WTC11 (cell line): Measurements from ENCODE around the gene RPL10A. TPM values are rescaled to one million over a fixed set of nuclear protein-coding genes. Genes with fewer than 3 reads are reported as not detected.
A peak's percentile ranks its signal among the peaks of the same experiment; 100 is the strongest.

Experiments
- ATAC-seq: fragments of 200-7000 bp; cut with Tn5 transposase; 2 replicates; pipeline ENCODE4 v1.10.0; 2021; ENCODE audit warnings: mild to moderate bottlenecking, moderate library complexity
- CTCF ChIA-PET: fragments of 300-600 bp; sonication (Branson Sonifier 250); formaldehyde crosslinking; loops from one replicate; lab custom pipeline; 2021; ENCODE audit warnings: antibody characterized with exemption; lab: Charles Lee
- POLR2A ChIA-PET: fragments of 350-600 bp; sonication (Branson Sonifier 250); formaldehyde crosslinking; loops from one replicate; lab custom pipeline; 2021; ENCODE audit warnings: antibody characterized with exemption; lab: Charles Lee
- DNase-seq: peaks from one replicate; pipeline ENCODE4 v3.0.0; 2021; ENCODE audit warnings: low spot score
- H3K27ac Mint-ChIP-seq: 2 replicates; pipeline ENCODE4 v1.8.0; 2021; ENCODE audit warnings: mixed read lengths
- H3K27me3 Mint-ChIP-seq: 2 replicates; pipeline ENCODE4 v1.8.0; 2021; ENCODE audit warnings: low read depth, mild to moderate bottlenecking, moderate library complexity, mixed read lengths
- H3K36me3 Mint-ChIP-seq: 2 replicates; pipeline ENCODE4 v1.8.0; 2021; ENCODE audit warnings: mixed read lengths
- H3K4me1 Mint-ChIP-seq: 2 replicates; pipeline ENCODE4 v1.8.0; 2022; ENCODE audit warnings: mixed read lengths
- H3K4me3 Mint-ChIP-seq: 2 replicates; pipeline ENCODE4 v1.8.0; 2021; ENCODE audit warnings: mild to moderate bottlenecking, moderate library complexity, mixed read lengths
- H3K9me3 Mint-ChIP-seq: 2 replicates; pipeline ENCODE4 v1.8.0; 2021; ENCODE audit warnings: mixed read lengths
- E2F4 ChIP-seq: sonication (generic); formaldehyde crosslinking; IDR thresholded peaks from 2 replicates; pipeline ENCODE4 v1.8.1; 2022; ENCODE audit warnings: low read depth, mild to moderate bottlenecking, moderate library complexity, missing genetic modification reagents, borderline replicate concordance
- FOXK1 ChIP-seq: sonication (generic); formaldehyde crosslinking; IDR thresholded peaks from 2 replicates; pipeline ENCODE4 v1.8.0; 2022; ENCODE audit warnings: mild to moderate bottlenecking, moderate library complexity, missing genetic modification reagents
- KAT7 ChIP-seq: sonication (generic); formaldehyde crosslinking; IDR thresholded peaks from 2 replicates; pipeline ENCODE4 v1.8.1; 2023; ENCODE audit warnings: missing genetic modification reagents, mild to moderate bottlenecking, borderline replicate concordance
- MYBL2 ChIP-seq: sonication (generic); formaldehyde crosslinking; IDR thresholded peaks from 2 replicates; pipeline ENCODE4 v1.8.1; 2023; ENCODE audit warnings: mild to moderate bottlenecking, moderate library complexity, missing genetic modification reagents
- NR2C2 ChIP-seq: sonication (generic); formaldehyde crosslinking; IDR thresholded peaks from 2 replicates; pipeline ENCODE4 v1.8.0; 2022; ENCODE audit warnings: mild to moderate bottlenecking, missing genetic modification reagents
- SMAD4 ChIP-seq: sonication (generic); formaldehyde crosslinking; IDR thresholded peaks from 2 replicates; pipeline ENCODE4 v1.8.0; 2022; ENCODE audit warnings: mild to moderate bottlenecking, missing genetic modification reagents
- TCF7 ChIP-seq: sonication (generic); formaldehyde crosslinking; IDR thresholded peaks from 2 replicates; pipeline ENCODE4 v1.8.0; 2022; ENCODE audit warnings: mild to moderate bottlenecking, low read depth, missing genetic modification reagents, moderate library complexity
- USF1 ChIP-seq: sonication (generic); formaldehyde crosslinking; IDR thresholded peaks from 2 replicates; pipeline ENCODE4 v1.8.0; 2022; ENCODE audit warnings: mild to moderate bottlenecking, missing genetic modification reagents
- ZBTB43 ChIP-seq: sonication (generic); formaldehyde crosslinking; IDR thresholded peaks from 2 replicates; pipeline ENCODE4 v1.8.1; 2023; ENCODE audit warnings: mild to moderate bottlenecking, missing genetic modification reagents
- ZNF121 ChIP-seq: sonication (generic); formaldehyde crosslinking; IDR thresholded peaks from 2 replicates; pipeline ENCODE4 v1.8.0; 2023; ENCODE audit warnings: missing genetic modification reagents
- ZNF138 ChIP-seq: sonication (generic); formaldehyde crosslinking; conservative IDR thresholded peaks from 2 replicates; pipeline ENCODE4 v1.8.1; 2022; ENCODE audit warnings: mild to moderate bottlenecking, moderate library complexity, missing genetic modification reagents
- total RNA-seq: library from RNA; stranded (reverse); gene quantifications from 3 replicates; pipeline ENCODE4 v1.2.3, GENCODE V29; 2021
- TF ChIP-seq, protein P1 (sequence below): sonication (generic); formaldehyde crosslinking; IDR thresholded peaks from 2 replicates; pipeline ENCODE4 v1.8.1; 2022; ENCODE audit warnings: mild to moderate bottlenecking, moderate library complexity, missing genetic modification reagents
- TF ChIP-seq, protein P2 (sequence below): sonication (generic); formaldehyde crosslinking; IDR thresholded peaks from 2 replicates; pipeline ENCODE4 v1.8.1; 2023; ENCODE audit warnings: mild to moderate bottlenecking, moderate library complexity, missing genetic modification reagents
- TF ChIP-seq, protein P3 (sequence below): fragments of 250-450 bp; sonication (Bioruptor Pico); conservative IDR thresholded peaks from 2 replicates; pipeline ENCODE4 v1.9.0; 2021; ENCODE audit warnings: mild to moderate bottlenecking

RPL10A gene
- total RNA-seq, 1 experiment from 2014 or later: 1,829 TPM

- TF ChIP-seq E2F4 (CRISPR knock-in tag): no peak
Observed at GRCh38 chr6:35465646-35466045, 2.6 kb upstream of the RPL10A start (continued).

DNA sequence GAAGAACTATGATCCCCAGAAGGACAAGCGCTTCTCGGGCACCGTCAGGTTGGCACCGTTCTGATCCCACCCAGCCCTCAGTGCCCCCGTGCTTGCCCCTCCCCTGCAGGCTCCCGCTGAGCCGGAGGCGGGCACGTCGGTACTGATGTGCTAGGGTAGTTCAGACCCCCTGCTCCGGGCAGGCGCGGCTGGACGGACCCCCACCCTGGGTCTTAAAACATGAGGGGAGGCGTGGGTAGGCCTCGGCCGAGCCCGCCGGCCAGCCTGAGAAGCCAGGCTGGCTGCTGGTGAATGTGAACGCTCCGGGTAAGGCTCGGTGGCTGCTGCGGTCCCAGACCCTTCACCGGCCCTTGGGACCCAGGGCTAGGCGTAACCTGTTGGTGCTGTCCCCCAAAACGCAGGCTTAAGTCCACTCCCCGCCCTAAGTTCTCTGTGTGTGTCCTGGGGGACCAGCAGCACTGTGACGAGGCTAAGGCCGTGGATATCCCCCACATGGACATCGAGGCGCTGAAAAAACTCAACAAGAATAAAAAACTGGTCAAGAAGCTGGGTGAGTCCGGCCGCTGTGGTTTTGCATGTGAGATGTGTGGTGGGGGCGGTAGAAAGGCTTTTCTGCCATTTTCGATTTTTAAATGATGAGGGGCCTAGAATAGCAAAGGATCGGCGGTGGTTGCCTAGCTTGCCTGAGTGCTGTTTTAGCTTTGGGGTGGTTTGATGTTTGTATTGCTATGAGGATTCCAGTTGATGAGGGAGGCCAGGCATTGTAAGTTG is 964 bp downstream of the RPL10A start:
- DNase-seq: no peak
- H3K27me3 Mint-ChIP-seq: peaks cover 13% of the 10 kb centered on the region
- no peaks in the 10 kb centered on the region for H3K9me3 Mint-ChIP-seq
- peaks cover 47% of the 10 kb centered on the region for H3K4me1 Mint-ChIP-seq
- ChIA-PET CTCF (interaction anchor here (1.5 to 2.6 kb wide), 7 partner anchors 9 to 166 kb away, joined by 5 to 12 read pairs (median 8); partner anchors contain the start of genes FANCE and TEAD3), POLR2A (interaction anchor here (0.6 to 7.9 kb wide), 9 partner anchors 11 to 196 kb away, joined by 3 to 54 read pairs (median 3); partner anchors contain the start of gene TEAD3)
- ATAC-seq: no peak
- H3K27ac Mint-ChIP-seq: peak overlapping the region; percentile 97
- H3K4me3 Mint-ChIP-seq: peak overlapping the region; percentile 95
- peaks cover 56% of the 10 kb centered on the region for H3K36me3 Mint-ChIP-seq
- TF ChIP-seq KAT7 (CRISPR knock-in tag) (0 out of 2 replicates have a peak, but pooled peaks have one; percentile 21), TCF7 (CRISPR knock-in tag) (0 out of 2 replicates have a peak, but pooled peaks have one; percentile 67), ZNF121 (no peak), USF1 (0 out of 2 replicates have a peak, but pooled peaks have one; percentile 17), MYBL2 (CRISPR knock-in tag) (peak; percentile 50; the same call in 1 of the 2 replicates), ZBTB43 (CRISPR knock-in tag) (peak; percentile 69; the same call in 1 of the 2 replicates), SMAD4 (CRISPR knock-in tag) (0 out of 2 replicates have a peak, but pooled peaks have one; percentile 1), ZNF138 (CRISPR knock-in tag) (no peak), NR2C2 (CRISPR knock-in tag) (0 out of 2 replicates have a peak, but pooled peaks have one; percentile 10), FOXK1 (0 out of 2 replicates have a peak, but pooled peaks have one; percentile 33)
- TF ChIP-seq, protein P1, sequence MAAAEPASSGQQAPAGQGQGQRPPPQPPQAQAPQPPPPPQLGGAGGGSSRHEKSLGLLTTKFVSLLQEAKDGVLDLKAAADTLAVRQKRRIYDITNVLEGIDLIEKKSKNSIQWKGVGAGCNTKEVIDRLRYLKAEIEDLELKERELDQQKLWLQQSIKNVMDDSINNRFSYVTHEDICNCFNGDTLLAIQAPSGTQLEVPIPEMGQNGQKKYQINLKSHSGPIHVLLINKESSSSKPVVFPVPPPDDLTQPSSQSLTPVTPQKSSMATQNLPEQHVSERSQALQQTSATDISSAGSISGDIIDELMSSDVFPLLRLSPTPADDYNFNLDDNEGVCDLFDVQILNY (CRISPR knock-in tag): peak; percentile 15; the same call in 1 of the 2 replicates
- TF ChIP-seq, protein P2, sequence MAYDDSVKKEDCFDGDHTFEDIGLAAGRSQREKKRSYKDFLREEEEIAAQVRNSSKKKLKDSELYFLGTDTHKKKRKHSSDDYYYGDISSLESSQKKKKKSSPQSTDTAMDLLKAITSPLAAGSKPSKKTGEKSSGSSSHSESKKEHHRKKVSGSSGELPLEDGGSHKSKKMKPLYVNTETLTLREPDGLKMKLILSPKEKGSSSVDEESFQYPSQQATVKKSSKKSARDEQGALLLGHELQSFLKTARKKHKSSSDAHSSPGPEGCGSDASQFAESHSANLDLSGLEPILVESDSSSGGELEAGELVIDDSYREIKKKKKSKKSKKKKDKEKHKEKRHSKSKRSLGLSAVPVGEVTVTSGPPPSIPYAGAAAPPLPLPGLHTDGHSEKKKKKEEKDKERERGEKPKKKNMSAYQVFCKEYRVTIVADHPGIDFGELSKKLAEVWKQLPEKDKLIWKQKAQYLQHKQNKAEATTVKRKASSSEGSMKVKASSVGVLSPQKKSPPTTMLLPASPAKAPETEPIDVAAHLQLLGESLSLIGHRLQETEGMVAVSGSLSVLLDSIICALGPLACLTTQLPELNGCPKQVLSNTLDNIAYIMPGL (CRISPR knock-in tag): no peak; the same call in 1 of the 2 replicates
- TF ChIP-seq, protein P3, sequence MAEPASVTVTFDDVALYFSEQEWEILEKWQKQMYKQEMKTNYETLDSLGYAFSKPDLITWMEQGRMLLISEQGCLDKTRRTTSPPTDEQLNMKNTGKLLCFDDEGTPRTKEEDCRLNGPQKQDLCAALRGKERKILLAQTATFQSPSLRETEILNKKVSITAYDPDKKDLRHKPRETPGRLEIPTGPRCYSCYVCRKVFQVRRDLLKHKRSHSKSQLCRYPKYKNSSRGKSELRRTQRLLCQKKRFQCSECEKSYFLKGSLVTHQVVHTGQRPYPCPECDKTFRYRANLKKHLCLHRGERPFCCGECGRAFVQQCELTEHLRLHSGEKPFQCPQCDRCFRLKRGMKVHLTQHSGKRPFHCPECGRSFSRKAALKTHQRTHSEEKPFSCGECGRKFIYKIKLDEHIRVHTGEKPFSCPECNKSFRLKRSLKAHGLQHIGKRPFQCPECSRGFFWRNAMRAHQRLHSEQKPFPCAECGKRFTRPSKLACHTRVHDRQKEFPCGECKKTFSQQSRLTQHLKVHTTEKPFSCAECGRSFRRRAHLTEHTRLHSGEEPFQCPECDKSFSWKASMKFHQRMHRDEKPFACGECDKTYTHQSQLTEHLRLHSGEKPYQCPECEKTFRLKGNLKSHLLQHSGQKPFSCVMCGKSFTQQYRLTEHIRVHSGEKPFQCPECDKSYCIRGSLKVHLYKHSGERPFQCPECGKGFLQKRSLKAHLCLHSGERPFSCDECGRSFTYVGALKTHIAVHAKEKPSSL (CRISPR knock-in tag): 0 out of 2 replicates have a peak, but pooled peaks have one; percentile 2
